ENCODE data around the gene DCLK1.
"Not testable (repeated sequence)": the region's sequence is repeated elsewhere in the genome, so short reads cannot be mapped to it uniquely, and the experiment has no call there.

Gene DCLK1

GRCh38 chr13:36031490-36031889 lies 99.7 kb downstream of the DCLK1 start:
- no peak for DNase-seq

GRCh38 chr13:36030670-36031331 lies 100.4 kb downstream of the DCLK1 start:
- no peak for DNase-seq

- DNase-seq: no peak
Measured at GRCh38 chr13:36029166-36029565, 102.0 kb downstream of the DCLK1 start.

- DNase-seq: no peak
Measured at GRCh38 chr13:36028359-36029025, 102.7 kb downstream of the DCLK1 start.

GRCh38 chr13:36026531-36026930 lies 104.7 kb downstream of the DCLK1 start:
- DNase-seq: peak; percentile 50

GRCh38 chr13:36014763-36015162 lies 116.4 kb downstream of the DCLK1 start:
- DNase-seq: no peak

- no peak for DNase-seq
Measured at GRCh38 chr13:36006894-36007675, 124.1 kb downstream of the DCLK1 start.

GRCh38 chr13:36006347-36006746 lies 124.8 kb downstream of the DCLK1 start:
- no peak for DNase-seq

- DNase-seq: no peak
Measured at GRCh38 chr13:36001561-36001960, 129.6 kb downstream of the DCLK1 start.

- no peak for DNase-seq
Measured at GRCh38 chr13:36000028-36000427, 131.2 kb downstream of the DCLK1 start.

- no peak for DNase-seq
Measured at GRCh38 chr13:35996360-35996759, 134.8 kb downstream of the DCLK1 start.

GRCh38 chr13:35995136-35995535 lies 136.0 kb downstream of the DCLK1 start:
- no peak for DNase-seq

GRCh38 chr13:35994131-35994966 lies 136.8 kb downstream of the DCLK1 start:
- peak; percentile 84 for DNase-seq

GRCh38 chr13:35993686-35994085 lies 137.5 kb downstream of the DCLK1 start:
- no peak for DNase-seq

- no peak for DNase-seq
Measured at GRCh38 chr13:35992964-35993363, 138.2 kb downstream of the DCLK1 start.

- no peak for DNase-seq
Measured at GRCh38 chr13:35990196-35990595, 141.0 kb downstream of the DCLK1 start.

GRCh38 chr13:35988648-35989081 lies 142.5 kb downstream of the DCLK1 start:
- DNase-seq: no peak

GRCh38 chr13:35987572-35988513 lies 143.3 kb downstream of the DCLK1 start:
- no peak for DNase-seq

GRCh38 chr13:35984776-35985453 lies 146.3 kb downstream of the DCLK1 start:
- peak; percentile 81 for DNase-seq

GRCh38 chr13:35984287-35984686 lies 146.9 kb downstream of the DCLK1 start:
- DNase-seq: no peak

- not testable (repeated sequence) for DNase-seq
Measured at GRCh38 chr13:35983703-35984102, 147.5 kb downstream of the DCLK1 start.
